HG02623 (cell line): Measurements from ENCODE around the gene AGPAT3.
"Not testable (repeated sequence)": the region's sequence is repeated elsewhere in the genome, so short reads cannot be mapped to it uniquely, and the experiment has no call there.

Experiments
- ATAC-seq: cut with Tn5 transposase; IDR thresholded peaks from one replicate; pipeline ENCODE4 v1.9.1; 2021; ENCODE audit warnings: moderate library complexity; ENCODE audit not compliant: unreplicated experiment

AGPAT3 gene

GRCh38 chr21:43834146-43834905 lies 30.7 kb upstream of the AGPAT3 start:
- ATAC-seq: no peak

- no peak for ATAC-seq
Observed at GRCh38 chr21:43835050-43835449, 30.0 kb upstream of the AGPAT3 start.

GRCh38 chr21:43835861-43836260 lies 29.2 kb upstream of the AGPAT3 start:
- ATAC-seq: no peak

- ATAC-seq: no peak
Observed at GRCh38 chr21:43836616-43837015, 28.4 kb upstream of the AGPAT3 start.

- ATAC-seq: no peak
Observed at GRCh38 chr21:43840259-43840658, 24.8 kb upstream of the AGPAT3 start.

GRCh38 chr21:43842742-43843141 lies 22.3 kb upstream of the AGPAT3 start:
- no peak for ATAC-seq

DNA sequence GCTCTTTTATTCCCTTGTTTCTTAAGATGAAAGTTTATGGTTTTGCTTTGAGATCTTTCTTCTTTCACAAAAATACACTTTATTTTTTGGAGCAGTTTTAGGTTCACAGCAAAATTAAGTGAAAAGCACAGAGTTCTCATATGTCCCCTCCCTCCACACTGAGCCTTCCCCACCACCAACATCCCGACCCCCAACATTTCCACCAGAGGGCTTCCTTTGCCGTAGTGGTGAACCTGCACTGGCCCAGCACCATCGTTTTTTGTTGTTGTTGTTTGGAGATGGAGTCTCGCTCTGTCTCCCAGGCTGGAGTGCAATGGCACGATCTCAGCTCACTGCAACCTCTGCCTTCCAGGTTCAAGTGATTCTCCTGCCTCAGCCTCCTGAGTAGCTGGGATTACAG lies 20.1 kb upstream of the AGPAT3 start:
- ATAC-seq: not testable (repeated sequence)

DNA sequence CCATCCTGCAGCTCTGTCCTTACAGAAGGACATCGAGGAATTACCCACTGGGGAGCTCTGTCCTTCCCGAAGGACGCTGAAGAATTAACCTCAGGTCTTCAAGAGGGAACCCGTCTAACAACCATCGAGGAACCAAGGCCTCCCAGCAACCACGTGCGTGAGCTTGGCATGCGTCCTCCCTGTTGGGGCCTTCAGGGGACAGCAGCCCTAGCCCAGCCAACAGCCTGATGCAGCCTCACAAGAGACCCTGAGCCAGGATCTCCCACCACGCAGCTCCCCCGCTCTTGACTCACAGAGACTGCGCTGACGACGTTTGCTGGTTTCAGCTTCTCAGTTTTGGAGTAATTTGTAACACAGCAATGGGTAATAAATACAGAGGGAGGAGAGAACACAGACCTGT lies 19.6 kb upstream of the AGPAT3 start:
- ATAC-seq: no peak

GRCh38 chr21:43846430-43846829 lies 18.6 kb upstream of the AGPAT3 start:
- no peak for ATAC-seq

DNA sequence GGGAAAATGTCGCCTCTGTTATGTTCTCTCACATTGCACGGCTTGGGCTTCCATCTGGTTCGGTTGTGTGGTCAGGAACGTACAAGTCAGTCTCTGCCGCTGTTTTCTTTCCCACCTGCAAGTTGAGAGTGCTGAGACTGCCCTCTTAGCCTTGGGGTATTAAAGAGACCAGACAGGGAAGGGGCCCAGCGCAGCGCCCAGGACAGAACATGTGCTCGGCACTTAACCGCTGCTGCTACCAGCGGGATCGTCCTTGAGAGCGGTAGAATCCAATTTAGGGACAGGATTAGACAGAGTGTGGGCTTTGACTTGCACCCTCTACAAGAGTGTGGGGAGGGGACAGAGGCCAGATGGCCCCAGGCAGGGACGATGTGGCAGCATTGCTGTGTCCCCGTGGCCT lies 17.7 kb upstream of the AGPAT3 start:
- no peak for ATAC-seq

- ATAC-seq: no peak
Observed at GRCh38 chr21:43848771-43849170, 16.3 kb upstream of the AGPAT3 start.

GRCh38 chr21:43849532-43850299 lies 15.3 kb upstream of the AGPAT3 start:
- no peak for ATAC-seq

- ATAC-seq: no peak
Observed at GRCh38 chr21:43850728-43851295, 14.2 kb upstream of the AGPAT3 start.

GRCh38 chr21:43851593-43851992 lies 13.4 kb upstream of the AGPAT3 start:
- no peak for ATAC-seq

DNA sequence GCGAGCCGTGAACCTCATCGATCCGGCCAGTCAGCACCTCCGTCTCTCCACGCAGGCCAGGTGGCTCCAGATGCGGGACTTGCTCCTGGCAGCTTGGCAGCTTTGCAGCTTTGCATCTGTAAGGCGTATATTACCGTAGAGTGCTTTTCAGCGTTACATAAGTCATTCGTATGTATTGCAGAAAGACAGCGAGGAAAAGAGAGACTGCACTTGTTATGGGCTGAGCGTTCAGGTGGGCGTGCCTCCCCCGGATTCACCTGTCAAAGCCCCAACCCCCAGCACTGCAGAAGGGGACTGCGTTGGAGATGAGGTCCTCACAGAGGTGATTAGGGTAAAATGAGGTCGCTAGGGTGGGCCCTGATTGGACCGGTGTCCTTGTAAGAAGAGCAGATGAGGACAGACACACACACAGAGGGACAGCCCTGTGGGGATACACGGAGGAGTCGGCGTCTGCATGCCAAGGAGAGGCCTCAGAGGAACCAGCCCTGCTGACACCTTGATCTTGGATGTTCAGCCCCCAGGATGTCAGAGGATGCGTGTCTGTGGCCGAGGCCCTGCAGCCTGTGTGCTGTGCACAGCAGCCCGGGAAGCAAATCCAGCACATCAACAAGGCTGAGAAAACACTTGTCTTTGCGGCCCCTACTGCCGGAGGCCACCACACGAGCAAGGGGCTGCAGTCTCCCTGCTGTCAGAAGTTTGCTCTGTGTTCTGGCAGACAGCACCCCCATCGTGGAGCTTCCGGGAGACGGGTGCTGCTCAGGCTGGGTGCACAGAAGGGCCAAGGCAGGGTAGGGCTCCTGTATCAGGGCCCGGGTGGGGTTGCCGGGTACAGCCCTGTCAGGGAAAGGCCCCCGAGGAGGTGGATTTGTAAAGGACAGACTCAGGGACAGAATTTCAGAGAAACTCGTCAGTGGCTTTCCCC lies 10.9 kb upstream of the AGPAT3 start:
- ATAC-seq: no peak

DNA sequence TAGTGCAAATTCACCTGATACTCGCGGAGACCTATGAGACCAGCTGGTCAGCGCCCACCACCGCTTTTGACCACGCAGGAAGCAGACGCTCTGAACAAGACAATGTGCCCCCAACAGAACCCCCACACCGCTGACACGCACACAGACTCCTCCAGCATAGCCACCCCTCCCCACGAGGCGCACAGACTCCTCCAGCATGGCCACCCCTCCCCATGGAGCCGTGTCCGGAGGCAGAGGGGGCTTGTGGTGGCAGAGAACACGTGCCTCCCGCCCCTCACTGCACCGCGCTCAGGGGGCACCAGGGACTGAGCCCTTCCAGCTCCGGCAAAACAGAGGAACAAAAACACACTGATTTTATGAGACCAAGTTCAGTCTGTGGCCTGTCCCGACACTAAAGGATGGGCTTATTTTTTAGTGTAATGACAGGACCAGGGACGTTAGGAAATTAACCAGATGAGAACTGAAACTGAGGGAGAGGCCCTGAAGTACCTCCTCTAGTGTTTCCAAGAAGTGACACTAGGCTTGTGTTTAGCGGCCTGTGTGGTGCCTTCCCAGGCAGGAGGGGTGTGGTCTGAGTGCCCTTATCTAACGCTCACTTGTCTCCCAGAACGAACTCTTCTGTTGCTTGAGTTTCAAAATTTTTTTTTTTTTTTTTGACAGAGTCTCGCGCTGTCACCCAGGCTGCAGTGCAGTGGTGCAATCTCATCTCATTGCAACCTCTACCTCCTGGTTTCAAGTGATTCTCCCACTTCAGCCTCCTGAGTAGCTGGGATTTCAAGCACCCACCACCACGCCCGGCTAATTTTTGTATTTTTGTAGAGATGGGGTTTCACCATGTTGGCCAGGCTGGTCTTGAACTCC lies 10.0 kb upstream of the AGPAT3 start:
- no peak for ATAC-seq

- ATAC-seq: no peak
Observed at GRCh38 chr21:43855955-43856354, 9.1 kb upstream of the AGPAT3 start.

DNA sequence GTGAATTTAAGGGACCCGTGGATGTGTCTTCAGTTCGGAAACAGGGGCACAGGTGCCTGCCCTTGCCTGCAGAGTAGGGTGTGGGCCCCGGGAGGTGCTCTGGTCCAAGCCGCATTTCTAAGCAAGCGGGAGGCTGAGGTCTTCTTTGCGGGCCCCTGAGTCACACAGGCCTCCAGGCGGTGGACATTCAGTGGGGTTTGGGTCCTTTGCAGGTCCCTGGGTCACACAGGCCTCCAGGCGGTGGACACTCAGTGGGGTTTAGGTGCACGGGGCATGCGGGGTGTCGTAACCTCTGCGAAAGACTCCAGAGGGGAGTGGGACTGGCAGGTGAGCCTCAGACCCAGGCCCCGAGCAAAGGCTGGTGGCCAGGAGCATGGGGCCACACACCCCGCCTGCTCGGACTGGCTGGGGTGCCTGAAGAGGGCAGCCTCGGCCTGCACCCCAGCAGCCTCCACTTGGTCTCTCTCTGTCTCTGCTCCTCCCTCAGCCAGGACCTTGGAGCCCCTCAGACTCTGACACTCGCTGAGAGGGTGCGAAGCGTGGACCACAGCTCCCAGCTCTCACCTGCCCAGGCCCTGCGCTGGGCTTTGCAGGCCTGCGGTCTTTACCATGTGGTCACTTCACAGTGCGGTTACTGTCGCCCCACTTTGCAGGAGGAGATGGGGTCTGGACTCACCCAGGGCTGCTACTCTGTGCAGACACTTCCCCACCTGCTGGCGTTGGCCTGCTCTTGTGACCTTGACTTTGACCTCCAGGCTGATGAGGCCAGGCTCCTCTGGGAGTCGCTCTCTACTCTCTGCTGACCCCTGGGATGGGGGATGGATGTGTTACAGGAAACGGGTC lies 6.0 kb upstream of the AGPAT3 start:
- ATAC-seq: no peak

DNA sequence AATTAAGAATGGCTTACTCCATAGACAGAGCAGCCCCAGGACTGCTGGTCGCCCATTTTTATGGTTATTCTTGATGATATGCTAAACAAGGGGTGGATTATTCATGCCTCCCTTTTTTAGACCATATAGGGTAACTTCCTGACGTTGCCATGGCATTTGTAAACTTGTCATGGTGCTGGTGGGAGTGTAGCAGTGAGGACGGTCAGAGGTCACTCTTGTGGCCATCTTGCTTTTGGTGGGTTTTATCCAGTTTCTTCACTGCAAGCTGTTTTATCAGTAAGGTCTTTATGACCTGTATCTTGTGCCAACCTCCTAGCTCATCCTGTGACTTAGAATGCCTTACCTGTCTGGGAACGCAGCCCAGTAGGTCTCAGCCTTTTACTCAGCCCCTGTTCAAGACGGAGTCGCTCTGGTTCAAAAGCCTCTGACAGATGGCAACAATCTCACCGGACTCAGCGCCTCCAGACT lies 5.2 kb upstream of the AGPAT3 start:
- ATAC-seq: no peak
